ENCODE data around the gene CDKN2B-AS1.

CDKN2B-AS1 gene

DNA sequence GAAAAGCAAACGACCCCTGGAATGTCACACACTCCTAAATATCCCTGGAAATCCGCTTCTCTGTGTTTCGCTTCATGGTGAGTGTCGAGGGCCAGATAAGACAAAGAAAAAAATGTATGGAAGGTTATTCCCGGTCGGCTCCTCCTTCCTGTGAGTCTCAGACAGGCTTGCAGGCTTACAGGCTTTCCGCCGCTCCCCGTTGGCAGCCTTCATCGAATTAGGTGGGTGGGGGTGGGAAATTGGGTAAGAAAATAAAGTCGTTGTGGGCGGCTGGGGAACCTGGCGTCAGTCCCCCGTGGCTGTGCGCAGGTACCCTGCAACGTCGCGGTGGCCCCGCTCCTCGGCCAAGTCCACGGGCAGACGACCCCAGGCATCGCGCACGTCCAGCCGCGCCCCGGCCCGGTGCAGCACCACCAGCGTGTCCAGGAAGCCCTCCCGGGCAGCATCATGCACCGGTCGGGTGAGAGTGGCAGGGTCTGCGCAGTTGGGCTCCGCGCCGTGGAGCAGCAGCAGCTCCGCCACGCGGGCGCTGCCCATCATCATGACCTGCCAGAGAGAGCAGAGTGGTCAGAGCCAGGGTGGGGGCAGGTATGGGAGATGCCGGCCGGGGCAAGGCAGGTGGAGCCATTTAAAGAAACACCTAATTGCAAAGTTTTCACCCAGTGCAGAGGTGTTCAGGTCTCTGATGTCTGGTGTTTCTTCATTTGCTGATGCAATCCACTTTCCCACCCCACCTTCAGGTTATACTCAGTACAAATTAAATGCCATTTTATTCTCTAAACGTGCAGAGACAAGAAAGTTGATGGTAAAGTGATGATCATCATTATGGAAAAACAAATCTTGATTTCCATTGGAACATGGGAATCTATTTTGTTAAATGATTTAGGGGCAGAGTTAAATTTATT is 11.4 kb downstream of the CDKN2B-AS1 start:
- DNase-seq (ENCODE audit: low read depth in 2 of 2) = no peak

DNA sequence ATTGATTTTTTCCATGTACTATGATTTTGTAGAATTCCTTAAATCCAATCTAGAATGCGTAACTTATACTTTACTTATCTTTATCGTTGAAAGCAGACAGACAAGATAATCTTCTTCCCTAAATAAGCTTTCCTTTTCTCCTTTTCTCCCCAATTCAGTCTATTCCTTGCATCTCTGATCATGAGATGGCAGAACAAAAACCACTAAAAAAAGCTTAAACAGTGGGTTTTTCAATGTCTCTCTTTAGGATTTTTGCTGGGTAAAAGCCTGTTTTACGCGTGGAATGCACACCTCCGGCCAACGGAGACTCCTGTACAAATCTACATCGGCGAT is 13.8 kb downstream of the CDKN2B-AS1 start:
- no peak for DNase-seq (ENCODE audit: low read depth in 2 of 2)

DNA sequence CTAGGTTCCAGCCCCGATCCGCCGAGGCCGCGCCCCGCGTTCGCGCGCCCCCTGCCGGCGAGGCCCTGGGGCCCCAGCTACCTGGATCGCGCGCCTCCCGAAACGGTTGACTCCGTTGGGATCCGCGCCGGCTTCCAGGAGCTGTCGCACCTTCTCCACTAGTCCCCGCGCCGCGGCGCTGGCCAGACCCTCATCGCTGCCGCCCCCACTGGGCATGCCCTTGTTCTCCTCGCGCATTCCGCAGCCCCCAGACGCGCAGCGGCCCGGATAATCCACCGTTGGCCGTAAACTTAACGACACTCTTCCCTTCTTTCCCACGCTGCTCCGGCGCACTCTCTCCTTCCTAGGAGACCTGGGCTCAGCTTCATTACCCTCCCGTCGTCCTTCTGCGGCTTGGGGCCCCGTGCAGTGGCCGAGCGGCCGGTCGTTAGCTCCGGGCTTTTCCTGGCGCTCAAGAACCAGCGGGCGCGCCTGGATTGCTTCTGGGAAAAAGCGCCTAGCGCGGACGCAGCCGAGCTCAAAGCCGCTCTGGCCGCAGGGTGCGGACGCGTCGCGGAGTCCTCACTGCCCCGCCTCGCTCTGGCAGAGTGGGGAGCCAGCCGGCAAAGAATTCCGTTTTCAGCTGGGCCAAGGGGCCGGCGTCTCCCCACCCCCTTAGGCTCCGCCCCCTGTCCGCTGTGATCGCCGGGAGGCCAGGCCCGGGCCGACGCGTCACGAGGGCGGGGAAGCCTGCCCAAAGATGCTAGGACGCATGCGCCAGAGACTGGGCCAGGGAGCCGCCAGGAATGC is 14.3 kb downstream of the CDKN2B-AS1 start, which contains the start of gene CDKN2B:
Gene CDKN2B (minus strand): TSS at position 589 of the 789 bp plus-strand sequence. CDS start 352 bp downstream, at position 237.
- DNase-seq (ENCODE audit: low read depth in 2 of 2) = peak in 1 of 2 experiments; percentile 74

DNA sequence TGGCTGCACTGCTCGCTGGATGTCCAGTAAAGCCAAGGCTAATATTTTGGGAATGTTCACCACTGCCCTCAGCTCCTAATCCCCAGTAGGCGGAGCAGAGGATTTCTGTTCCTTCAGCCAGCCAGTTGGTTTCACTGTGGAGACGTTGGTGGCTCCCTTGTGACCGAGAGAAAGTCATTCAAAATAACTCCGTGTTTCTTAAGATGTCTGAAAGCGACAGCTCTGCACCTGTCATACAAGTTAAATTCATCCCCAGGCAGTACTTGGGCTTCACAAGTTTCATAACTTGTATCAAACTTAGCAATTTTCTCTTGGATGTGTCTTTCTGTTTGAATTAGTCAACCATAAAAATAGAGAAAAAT is 14.9 kb downstream of the CDKN2B-AS1 start:
- no peak for DNase-seq (ENCODE audit: low read depth in 2 of 2)

DNA sequence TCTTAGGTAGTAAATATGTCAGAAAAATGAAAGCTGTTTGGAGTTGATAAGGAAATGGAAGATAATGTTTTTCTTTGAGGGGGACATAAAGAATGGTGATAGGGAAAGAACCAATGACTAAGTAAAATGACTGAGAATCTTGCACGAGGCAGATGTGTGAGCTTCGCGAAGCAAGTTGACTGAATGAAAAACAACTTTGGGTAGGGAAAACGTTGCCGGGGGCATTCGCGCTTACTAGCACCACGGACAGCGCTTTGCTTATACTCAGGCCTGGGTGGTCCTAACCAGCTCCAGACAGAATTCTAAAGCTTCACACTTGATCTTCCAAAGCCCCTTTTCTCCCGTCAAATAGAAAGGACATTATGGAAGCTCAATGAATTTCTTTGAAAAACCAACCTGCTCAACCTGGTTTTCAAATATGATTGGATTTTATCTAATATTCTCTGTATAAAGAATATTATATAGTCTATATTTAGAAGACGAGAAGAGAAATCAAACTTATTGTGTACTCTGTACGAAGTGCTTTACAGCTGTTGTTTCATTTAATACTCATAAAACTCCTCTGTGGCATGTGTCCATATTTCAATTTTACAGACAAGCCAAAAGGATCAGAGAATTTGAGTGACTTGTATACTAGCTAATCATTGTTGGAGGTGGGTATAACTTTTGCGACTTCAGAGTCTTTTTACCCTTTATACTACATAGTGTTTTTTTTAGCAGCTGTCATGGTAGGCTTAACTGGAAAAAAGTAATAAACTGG is 16.5 kb downstream of the CDKN2B-AS1 start:
- no peak for DNase-seq (ENCODE audit: low read depth in 2 of 2)

DNA sequence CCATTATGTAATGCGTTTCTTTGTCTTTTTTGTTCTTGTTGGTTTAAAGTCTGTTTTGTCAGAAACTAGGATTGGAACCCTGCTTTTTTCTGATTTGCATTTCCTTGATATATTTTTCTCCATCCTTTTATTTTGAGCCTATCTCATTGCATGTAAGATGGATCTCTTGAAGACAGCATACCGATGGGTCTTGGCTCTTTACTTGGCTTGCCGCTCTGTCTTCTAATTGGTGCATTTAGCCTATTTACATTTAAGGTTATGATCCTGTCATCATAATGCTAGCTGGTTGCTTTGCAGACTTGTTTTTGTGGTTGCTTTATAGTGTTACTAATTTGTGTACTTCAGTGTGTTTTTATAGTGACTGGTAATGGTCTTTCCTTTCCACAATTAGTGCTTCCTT is 27.8 kb downstream of the CDKN2B-AS1 start:
- no peak for DNase-seq (ENCODE audit: low read depth in 2 of 2)

DNA sequence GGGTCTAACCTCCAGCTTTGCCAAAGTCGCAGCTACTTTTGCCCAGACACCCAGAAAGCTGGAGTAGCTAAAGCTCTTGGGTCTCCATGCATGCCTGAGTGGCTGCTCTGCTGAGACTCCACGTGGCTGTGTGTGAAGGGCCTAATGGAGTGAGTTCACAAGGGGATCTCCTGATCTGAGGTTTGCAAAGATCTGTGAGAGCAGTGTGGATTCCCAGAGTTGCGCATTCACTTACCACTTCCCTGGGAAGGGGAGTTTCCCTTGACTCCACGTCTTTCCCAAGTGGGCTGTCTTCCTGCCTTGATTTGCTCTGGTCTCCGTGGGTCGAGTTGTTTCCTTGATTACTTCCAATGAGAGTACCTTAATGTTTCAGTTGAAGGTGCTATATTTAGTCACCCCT is 32.1 kb downstream of the CDKN2B-AS1 start:
- DNase-seq (ENCODE audit: low read depth in 2 of 2) = no peak

DNA sequence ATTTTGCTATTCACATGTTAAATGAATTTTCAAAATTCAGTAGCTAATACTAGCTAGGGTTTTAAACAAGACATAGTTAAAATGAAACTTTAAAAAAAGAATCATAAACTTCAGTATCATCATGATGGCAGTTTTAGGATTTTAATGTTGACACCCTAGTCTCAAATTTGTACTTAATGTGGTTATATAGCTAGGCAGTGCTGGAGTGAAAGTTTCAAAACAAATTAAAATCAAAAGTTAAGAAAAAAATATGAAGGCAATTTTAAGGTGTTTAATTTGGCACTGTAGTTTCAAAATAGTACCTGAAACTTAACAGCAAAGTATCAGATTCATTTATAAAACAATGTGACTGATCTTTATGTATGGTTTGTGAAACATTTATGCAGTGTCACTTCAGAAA is 33.8 kb downstream of the CDKN2B-AS1 start:
- DNase-seq (ENCODE audit: low read depth in 2 of 2) = no peak

DNA sequence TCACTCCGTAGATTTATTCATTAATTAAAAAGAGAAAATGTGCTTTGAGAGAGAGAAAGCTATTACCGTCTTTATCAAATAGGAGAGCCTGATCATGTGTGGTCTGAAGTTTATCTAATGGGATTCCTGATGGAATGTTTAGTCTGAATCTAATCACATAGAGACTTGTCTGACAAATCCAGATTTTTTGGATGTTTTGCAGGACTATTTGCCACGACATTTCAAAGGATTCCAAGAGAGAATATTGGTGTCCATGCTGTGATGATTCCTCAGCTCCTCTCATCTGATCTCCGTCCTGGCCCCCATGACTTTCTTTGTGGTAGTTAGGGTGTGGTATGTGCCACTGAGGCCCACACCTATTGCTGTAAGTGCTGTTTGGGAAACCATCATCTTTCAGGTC is 34.6 kb downstream of the CDKN2B-AS1 start:
- no peak for DNase-seq (ENCODE audit: low read depth in 2 of 2)

DNA sequence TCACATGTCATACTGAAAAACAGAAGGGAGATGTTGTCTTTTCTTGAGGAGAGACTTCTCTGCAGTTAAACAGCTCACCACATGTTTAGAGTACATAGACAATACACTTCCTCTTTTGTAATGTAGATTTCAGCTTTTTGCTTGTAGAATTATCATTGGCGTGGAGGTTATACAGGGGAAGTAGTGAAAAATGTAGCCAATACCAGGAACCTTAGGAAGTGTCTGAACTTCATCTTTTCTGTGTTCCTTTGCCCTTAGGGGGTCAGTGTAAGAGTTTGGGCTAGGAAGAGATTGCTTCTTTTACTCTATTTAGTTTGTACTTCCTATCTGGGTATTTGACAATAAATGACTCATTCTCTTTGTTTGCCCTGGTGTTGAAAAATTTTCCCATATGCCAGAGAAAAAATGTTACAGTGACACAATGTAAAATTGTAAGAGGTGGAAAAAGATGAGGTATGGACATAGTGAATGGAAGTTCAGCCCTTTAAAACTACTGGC is 35.6 kb downstream of the CDKN2B-AS1 start:
- no peak for DNase-seq (ENCODE audit: low read depth in 2 of 2)

DNA sequence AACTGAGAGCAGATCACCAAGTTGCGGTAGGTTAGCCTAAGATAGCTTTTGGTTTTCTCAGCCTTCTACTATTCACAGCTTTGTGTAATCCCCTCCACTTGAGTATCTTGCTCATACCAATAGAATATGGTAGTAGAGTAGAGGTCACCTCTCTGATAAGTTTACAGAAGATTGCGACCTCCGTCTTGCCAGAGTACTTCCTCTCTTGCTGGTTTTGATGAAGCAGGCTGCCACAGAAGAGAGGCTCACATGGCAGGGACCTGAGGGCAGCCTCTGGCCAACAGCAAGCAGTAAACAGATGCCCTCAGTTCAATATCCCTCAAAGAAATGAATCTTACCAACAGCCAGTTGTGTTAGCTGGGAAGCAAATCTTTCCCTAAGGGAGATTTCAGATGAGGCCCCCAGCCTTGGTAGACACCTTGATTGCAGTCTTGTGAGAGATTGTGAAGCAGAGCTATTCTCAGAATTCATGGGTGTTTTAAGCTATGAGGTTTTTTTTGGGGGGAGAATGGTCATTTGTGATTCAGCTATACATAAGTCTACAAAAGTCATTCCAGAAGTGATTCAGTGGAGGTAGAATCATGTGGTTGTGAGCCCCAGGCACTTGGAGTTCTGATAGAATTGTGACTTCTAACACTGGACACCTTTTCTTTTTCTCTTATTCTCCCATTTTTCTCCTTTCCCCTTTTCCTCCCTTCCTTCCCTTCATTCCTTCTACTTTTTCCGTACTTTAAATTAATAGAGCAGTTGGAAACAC is 37.2 kb downstream of the CDKN2B-AS1 start:
- no peak for DNase-seq (ENCODE audit: low read depth in 2 of 2)

DNA sequence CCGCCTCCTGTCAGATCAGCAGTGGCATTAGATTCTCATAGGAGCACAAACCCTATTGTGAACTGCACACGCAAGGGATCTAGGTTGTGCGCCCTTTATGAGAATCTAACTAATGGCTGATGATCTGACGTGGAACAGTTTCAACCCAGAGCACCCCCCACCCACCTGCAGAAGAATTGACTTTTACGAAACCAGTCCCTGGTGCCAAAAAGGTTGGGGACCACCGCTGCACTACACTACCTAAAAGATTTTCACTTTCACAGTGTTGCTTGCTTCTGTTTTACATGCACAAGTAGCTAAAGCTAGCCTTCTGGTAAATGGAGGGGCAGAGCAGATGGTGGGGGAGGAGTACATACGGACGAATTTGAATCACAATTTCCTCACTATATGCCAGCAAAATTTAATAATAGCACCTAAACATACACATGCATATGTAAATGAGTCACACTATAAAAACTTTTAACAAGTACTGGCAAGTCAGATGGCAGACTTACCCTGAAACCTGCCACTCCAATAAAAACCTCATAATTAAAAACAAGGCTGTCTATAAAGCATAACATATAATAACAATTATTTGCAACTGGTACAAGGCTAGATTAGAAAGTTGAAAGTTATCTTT is 38.5 kb downstream of the CDKN2B-AS1 start:
- DNase-seq (ENCODE audit: low read depth in 2 of 2) = no peak

DNA sequence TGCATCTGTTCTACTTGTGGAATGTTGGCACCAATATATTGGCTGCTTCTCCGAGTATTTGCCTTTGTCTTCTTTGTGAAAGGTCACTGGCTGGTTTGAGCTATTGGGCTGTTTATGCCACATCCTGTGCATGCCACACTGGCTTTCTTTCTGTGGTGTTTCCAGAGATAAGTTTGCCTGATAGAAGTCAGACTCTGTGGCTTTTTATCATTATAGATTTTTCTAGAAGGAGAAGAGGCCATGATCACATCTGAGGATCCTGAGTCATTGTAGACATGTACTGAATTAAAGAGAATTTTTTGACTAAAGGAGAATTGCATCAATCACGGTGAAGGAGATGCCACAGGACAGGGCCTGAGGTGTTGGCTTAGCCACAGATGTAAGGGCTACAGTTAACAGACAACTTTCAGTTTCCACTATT is 41.0 kb downstream of the CDKN2B-AS1 start:
- DNase-seq (ENCODE audit: low read depth in 2 of 2) = no peak

DNA sequence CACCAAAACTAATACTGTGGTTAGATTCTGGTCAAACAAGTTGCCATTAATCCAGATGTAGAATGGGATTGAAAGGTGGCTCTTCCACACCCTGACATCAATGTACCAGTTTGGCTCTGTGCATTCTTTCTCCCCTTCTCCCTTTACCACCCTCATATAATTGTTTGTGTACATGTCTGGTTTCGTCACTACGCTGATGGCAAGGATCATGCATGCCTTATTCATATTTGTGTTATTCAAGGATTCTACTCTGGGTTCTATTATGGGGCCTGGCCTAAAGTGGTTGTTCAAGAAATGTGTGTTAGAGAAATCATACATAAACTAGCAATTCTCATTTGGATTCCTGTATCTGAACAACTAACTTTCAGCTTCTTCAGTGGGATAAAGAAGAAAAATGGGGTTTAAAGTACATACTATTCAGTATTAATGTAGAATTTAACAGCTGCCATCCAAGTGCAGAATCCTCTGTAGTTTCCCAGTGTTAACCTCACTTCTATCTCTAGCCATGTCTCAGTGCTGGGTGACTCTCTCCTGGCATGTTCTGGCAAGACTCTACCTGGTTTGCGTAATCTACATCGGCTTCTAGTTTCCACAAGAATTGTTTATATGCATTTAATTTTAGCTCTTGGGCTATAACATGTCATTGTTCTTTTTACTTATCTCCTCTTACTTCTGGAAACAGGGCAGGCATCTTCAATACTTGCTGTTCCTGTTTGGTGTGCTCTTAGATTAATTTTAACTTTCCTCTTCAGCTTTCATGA is 42.5 kb downstream of the CDKN2B-AS1 start:
- no peak for DNase-seq (ENCODE audit: low read depth in 2 of 2)

DNA sequence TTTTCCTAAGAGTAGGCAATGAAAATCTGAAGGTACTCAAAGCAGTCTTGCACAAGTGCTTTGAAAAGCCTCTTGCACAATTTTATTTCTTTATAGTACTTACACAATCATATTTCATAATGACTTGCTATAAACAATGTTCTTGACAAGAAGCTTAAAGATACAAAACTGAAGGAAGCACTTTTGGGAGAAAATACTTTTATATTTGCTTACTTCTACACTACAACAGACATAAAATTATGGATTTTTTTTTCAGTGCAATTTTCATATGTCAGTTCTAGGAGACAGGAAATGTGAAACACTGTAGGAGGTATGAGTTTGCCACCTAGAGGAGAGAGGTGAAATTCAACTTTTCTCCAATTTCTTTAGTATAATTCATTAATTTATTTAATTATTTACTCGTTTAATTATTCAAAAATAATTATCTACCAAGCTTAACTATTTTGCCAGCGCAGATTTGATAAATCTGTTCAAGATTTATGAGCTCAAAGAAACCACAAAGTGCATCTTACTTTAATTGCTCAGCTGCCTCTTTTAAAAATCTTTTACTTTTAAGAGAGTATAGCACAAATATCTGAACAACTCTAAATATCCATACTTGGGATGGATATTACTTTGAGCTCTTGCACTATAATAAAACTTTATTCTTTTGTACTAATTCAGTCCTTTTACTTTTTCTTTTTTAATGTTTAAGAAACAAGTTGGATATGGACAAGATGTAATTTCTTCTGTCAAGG is 43.5 kb downstream of the CDKN2B-AS1 start:
- no peak for DNase-seq (ENCODE audit: low read depth in 2 of 2)

DNA sequence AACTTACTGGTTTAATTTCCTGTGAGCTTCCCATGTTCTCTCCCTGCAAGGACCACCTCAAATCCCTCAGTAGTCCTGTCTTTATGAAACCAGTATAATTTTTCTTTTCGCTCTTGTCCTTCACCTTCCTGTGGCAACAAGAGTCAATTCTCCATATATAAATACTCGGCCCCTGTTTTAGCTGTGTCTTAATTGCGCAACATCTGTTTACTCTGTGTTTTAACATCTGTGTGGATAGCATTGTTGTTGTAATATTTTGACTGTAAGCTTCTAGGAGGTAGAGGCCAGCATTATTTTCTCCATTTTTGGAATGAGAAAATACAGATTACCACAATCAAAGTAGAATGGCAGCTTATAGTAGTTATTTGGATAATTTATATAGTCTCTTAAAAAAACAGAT is 44.7 kb downstream of the CDKN2B-AS1 start:
- DNase-seq (ENCODE audit: low read depth in 2 of 2) = no peak

DNA sequence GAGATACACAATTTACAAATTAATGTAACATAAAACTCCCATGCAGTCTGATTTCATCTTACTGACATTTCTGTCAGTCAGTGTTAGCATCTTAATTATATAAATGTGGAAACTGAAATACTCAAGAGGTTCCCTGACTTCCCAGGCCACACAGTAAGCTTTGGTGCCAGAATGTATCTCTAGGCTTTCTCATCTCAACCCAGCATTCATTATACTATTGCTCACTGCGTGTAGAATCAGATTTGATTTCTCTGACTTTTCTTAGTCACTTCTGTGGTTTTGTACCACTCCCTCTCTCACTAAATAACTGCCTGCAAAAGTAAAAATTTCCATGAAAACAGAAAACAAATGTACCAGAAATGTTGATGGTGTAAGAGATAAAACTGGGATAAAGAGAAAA is 46.2 kb downstream of the CDKN2B-AS1 start:
- DNase-seq (ENCODE audit: low read depth in 2 of 2) = no peak

DNA sequence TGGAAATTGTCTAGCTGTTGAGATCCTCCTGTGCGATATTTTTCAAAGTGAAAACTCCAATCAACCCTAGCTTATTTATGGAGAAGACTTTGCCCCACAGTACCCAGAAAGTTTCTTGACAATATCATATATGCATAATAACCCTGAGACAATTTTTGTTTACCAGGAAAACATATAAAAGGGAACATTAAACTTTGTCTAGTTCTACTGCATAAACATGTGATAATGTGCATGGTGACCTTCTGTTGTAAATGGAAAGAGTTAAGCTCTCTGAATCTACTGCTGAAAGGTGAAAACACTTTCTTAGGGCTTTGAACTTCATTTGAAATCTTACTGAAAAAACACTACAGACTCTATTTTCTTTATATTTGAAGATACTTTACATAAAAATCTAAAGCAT is 46.8 kb downstream of the CDKN2B-AS1 start:
- DNase-seq (ENCODE audit: low read depth in 2 of 2) = no peak

DNA sequence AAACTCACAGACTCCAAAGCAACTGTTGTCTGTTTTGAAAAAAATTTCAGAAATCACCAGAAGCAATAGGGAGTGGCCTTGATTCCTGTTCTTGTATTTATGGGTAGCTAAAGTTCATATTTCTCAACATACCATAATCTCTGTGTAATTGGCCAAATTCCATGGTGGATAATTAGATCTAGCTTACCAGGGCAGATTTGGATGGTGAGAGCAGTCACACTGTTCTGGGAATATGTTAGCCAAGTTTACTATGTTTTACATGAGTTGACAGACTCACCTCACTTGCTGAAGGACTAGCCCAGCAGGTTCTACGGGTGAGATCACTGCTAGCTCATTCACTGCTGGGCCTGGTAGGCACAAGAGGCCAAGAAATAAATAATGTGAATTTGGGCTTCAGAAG is 47.2 kb downstream of the CDKN2B-AS1 start:
- no peak for DNase-seq (ENCODE audit: low read depth in 2 of 2)

Measured in stimulated activated CD4-positive, alpha-beta T cell treated with anti-CD3 and anti-CD28 coated beads, Interleukin-12 subunit alpha, Interleukin-12 subunit beta, amount 100 ng/mL, for 24 hours (primary cell).